ENCODE results near the gene NHS.

The NHS gene

DNA sequence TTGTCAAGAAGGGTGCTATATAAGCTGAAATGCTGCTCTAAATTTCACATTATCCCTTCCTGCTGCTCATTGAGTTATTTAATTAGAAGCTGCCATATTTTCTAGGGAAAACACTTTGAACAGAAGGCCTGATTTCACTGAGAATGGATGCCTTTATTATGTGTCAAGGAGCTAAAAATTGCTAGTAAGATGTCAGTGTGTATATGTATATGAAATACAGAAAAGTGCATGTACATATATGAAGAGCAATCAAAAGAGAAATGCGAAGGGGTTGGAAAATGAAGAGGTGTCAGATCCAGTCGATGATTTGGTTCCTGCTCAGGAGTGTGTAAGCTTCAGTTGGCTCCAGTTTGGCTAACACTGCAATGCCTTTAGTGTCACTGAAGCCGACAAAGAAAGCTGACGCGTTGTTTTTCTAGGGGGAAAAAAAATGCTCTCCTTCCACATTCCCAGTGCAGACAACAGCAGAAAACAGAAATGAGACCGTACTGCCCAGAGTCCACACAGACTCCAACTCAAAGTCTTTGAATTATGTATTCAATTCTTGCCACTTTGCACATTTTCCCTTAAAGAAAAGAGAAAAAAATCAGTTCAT lies 154.2 kb downstream of the NHS start:
- H3K4me3 ChIP-seq (replicated peaks; ENCODE audit: low read depth, low read length), result no peak overlapping the region
- TF ChIP-seq, protein P1, sequence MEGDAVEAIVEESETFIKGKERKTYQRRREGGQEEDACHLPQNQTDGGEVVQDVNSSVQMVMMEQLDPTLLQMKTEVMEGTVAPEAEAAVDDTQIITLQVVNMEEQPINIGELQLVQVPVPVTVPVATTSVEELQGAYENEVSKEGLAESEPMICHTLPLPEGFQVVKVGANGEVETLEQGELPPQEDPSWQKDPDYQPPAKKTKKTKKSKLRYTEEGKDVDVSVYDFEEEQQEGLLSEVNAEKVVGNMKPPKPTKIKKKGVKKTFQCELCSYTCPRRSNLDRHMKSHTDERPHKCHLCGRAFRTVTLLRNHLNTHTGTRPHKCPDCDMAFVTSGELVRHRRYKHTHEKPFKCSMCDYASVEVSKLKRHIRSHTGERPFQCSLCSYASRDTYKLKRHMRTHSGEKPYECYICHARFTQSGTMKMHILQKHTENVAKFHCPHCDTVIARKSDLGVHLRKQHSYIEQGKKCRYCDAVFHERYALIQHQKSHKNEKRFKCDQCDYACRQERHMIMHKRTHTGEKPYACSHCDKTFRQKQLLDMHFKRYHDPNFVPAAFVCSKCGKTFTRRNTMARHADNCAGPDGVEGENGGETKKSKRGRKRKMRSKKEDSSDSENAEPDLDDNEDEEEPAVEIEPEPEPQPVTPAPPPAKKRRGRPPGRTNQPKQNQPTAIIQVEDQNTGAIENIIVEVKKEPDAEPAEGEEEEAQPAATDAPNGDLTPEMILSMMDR (IDR thresholded peaks at IDR 0.05; ENCODE audit: low read length, missing control alignments), result no peak
- DNase-seq (ENCODE audit: low read depth), result no peak

GRCh38 chrX:17531500-17531899 lies 156.5 kb downstream of the NHS start:
- TF ChIP-seq, protein P1 (IDR thresholded peaks at IDR 0.05; ENCODE audit: low read length, missing control alignments), result no peak
- no peak overlapping the region for H3K4me3 ChIP-seq (replicated peaks; ENCODE audit: low read depth, low read length)
- no peak for DNase-seq (ENCODE audit: low read depth)

DNA sequence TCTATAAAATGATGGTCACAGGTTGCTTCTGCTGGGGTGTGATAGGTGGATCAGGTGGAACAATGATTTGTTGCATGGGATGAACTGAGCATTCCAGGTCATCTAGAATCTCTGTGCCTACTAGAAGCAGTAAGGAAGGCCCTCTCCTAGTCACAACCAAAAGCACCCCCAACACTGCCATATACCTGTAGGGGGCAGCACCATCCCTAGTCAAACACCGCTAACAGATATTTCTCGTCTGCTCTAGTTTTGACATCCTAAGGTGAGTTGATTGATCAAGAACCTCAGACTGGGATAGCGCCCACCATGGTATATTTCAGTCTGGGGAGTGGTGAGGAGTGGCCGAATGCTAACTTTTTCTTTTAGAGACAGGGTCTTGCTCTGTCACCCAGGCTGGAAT lies 160.2 kb downstream of the NHS start:
- no peak overlapping the region for H3K4me3 ChIP-seq (replicated peaks; ENCODE audit: low read depth, low read length)
- TF ChIP-seq, protein P1 (IDR thresholded peaks at IDR 0.05; ENCODE audit: low read length, missing control alignments), result peak; percentile 56
- peak; percentile 57 for DNase-seq (ENCODE audit: low read depth)

DNA sequence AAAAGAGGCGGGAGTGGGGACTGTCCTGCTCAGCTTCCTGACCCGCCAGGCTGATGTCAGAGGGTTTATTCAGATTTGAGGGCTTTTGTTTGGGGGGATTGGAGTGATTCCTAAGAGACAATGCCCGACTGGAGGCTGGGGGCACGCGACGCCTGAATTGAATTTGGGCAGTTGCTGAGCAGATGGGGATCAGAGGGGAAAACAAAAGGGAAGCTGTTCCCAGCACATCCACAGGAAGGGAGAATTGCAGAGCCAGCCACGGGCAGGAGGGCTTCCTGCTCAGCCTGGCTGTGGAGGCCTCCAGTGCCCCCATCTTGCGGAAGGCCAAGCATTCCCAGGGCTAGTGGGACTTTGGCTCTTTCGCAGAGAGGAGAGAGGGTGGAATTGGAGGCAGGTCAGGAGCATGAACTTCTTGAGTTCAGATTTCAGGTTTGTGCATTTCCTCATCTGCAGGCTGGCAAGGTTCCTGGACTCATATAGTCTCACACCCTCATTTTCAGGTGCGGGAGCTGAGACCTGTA lies 162.8 kb downstream of the NHS start:
- TF ChIP-seq, protein P1 (IDR thresholded peaks at IDR 0.05; ENCODE audit: low read length, missing control alignments), result no peak
- no peak overlapping the region for H3K4me3 ChIP-seq (replicated peaks; ENCODE audit: low read depth, low read length)
- DNase-seq (ENCODE audit: low read depth), result no peak

GRCh38 chrX:17542123-17542522 lies 167.1 kb downstream of the NHS start:
- H3K4me3 ChIP-seq (replicated peaks; ENCODE audit: low read depth, low read length), result no peak overlapping the region
- TF ChIP-seq, protein P1 (IDR thresholded peaks at IDR 0.05; ENCODE audit: low read length, missing control alignments), result no peak
- no peak for DNase-seq (ENCODE audit: low read depth)

- TF ChIP-seq, protein P1 (IDR thresholded peaks at IDR 0.05; ENCODE audit: low read length, missing control alignments), result no peak
Observed at GRCh38 chrX:17544821-17545220, 169.8 kb downstream of the NHS start.

DNA sequence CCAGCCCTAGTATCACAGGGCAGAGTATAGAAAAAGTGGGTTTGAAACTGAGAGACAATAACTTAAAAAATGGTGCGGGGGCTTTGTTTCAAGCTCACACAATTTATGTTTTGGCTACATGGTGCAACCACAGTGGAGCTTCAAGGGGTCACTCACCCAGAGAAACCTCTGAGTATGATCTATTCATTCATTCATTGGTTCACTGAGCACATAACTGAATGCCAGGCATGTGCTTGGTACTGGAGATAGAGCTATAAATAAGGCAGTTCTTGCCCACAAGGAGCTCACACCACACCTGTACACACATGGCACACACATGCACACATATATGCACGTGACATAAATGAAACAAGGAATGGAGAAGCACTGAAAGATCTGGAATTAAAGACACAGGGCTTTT lies 171.4 kb downstream of the NHS start:
- no peak overlapping the region for H3K4me3 ChIP-seq (replicated peaks; ENCODE audit: low read depth, low read length)
- TF ChIP-seq, protein P1 (IDR thresholded peaks at IDR 0.05; ENCODE audit: low read length, missing control alignments), result no peak
- no peak for DNase-seq (ENCODE audit: low read depth)

More at GRCh38 chrX:17544821-17545220, 169.8 kb downstream of the NHS start:
- H3K4me3 ChIP-seq (replicated peaks; ENCODE audit: low read depth, low read length), result no peak overlapping the region
- DNase-seq (ENCODE audit: low read depth), result no peak
